Measurements from ENCODE around the gene SELE.

DNA sequence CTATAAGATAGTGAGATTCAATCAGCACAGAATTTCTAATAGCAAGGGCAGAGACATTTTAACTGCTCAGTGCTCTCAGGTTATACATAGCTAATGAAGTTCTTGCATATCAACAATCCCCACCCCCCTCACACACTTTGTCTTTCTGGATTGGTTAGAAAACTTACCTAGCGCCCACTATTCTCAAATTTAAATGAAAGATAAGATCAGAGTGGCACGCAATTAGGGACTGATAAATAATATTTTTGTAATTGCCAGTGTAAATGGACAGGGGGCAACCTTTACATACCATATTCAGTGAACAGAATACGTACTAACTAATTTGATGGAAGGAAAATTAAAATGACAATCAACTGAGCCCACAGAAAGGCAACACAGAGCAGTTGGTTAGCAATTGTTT is 34.2 kb downstream of the SELE start:
- TF ChIP-seq, protein P1, sequence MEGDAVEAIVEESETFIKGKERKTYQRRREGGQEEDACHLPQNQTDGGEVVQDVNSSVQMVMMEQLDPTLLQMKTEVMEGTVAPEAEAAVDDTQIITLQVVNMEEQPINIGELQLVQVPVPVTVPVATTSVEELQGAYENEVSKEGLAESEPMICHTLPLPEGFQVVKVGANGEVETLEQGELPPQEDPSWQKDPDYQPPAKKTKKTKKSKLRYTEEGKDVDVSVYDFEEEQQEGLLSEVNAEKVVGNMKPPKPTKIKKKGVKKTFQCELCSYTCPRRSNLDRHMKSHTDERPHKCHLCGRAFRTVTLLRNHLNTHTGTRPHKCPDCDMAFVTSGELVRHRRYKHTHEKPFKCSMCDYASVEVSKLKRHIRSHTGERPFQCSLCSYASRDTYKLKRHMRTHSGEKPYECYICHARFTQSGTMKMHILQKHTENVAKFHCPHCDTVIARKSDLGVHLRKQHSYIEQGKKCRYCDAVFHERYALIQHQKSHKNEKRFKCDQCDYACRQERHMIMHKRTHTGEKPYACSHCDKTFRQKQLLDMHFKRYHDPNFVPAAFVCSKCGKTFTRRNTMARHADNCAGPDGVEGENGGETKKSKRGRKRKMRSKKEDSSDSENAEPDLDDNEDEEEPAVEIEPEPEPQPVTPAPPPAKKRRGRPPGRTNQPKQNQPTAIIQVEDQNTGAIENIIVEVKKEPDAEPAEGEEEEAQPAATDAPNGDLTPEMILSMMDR (IDR thresholded peaks at IDR 0.05), result no peak
- TF ChIP-seq POLR2AphosphoS5 (IDR thresholded peaks at IDR 0.05), result no peak
- TF ChIP-seq POLR2A (IDR thresholded peaks at IDR 0.05), result no peak
